H1 (cell line): ENCODE results near the gene HMCN1. TPM values are rescaled to one million over a fixed set of nuclear protein-coding genes. Genes with fewer than 3 reads are reported as not detected.

Experiments
- CTCF ChIA-PET: fragments of 300-600 bp; sonication (Branson Sonifier 250); formaldehyde crosslinking; loops from one replicate; lab custom pipeline; 2021; ENCODE audit not compliant: partially characterized antibody; lab: Charles Lee
- POLR2A ChIA-PET: fragments of 300-600 bp; sonication (Branson Sonifier 250); formaldehyde crosslinking; loops from one replicate; lab custom pipeline; 2021; ENCODE audit warnings: inconsistent platforms; ENCODE audit not compliant: partially characterized antibody; lab: Charles Lee
- DNase-seq, 2 experiments: peaks; one replicate each; pipeline versions ENCODE4 v3.0.0 to v3.0.0-alpha.2; 2010 to 2022; ENCODE audit warnings: low spot score in 2 of 2, low read depth in 1 of 2, mixed read lengths in 1 of 2
- FAIRE-seq: peaks from 2 replicates; lab custom pipeline; 2011; peaks lifted over from hg19 to GRCh38; lab: Jason Lieb, UNC
- H2AFZ ChIP-seq: 2 replicates; pipeline ENCODE4 v1.8.1; 2012; ENCODE audit warnings: low read length, inconsistent platforms
- H2AK5ac ChIP-seq: 2 replicates; pipeline ENCODE4 v1.6.1; 2013; ENCODE audit warnings: low read depth, low read length
- H2BK120ac ChIP-seq: replicated peaks from 2 replicates; pipeline ENCODE3; 2013; ENCODE audit warnings: low read depth, low read length, inconsistent platforms
- H2BK12ac ChIP-seq: 2 replicates; pipeline ENCODE4 v1.6.1; 2013; ENCODE audit warnings: low read depth, low read length
- H2BK15ac ChIP-seq: 2 replicates; pipeline ENCODE4 v1.6.1; 2013; ENCODE audit warnings: low read length
- H2BK20ac ChIP-seq: 2 replicates; pipeline ENCODE4 v1.6.1; 2013; ENCODE audit warnings: low read length
- H2BK5ac ChIP-seq: 2 replicates; pipeline ENCODE4 v1.6.1; 2013; ENCODE audit warnings: low read depth, low read length
- H3K14ac ChIP-seq: 2 replicates; pipeline ENCODE4 v1.6.1; 2013; ENCODE audit warnings: inconsistent platforms; ENCODE audit not compliant: insufficient read length
- H3K18ac ChIP-seq: 2 replicates; pipeline ENCODE4 v1.6.1; 2013; ENCODE audit warnings: low read length; ENCODE audit errors: extremely low read depth
- H3K23ac ChIP-seq: 2 replicates; pipeline ENCODE4 v1.6.1; 2013; ENCODE audit warnings: inconsistent platforms; ENCODE audit not compliant: insufficient read length
- H3K23me2 ChIP-seq: 2 replicates; pipeline ENCODE4 v1.6.1; 2013; ENCODE audit warnings: low read depth, low read length
- H3K27ac ChIP-seq: 2 replicates; pipeline ENCODE4 v1.6.1; 2011; ENCODE audit warnings: low read depth, low read length, inconsistent platforms
- H3K27me3 ChIP-seq, 4 experiments: replicated peaks in 1 of 4; 1 replicate in 1 of 4; 2 replicates in 3 of 4; pipeline versions ENCODE4 v1.6.1 to v1.8.1; 2011 to 2013; ENCODE audit warnings: low read length in 3 of 4, mild to moderate bottlenecking in 3 of 4, inconsistent platforms in 2 of 4, mixed read lengths in 2 of 4, moderate library complexity in 1 of 4; ENCODE audit not compliant: control insufficient read depth in 3 of 4, insufficient read depth in 3 of 4; ENCODE audit errors: extremely low read depth in 1 of 4
- H3K36me3 ChIP-seq, 4 experiments: 2 replicates each; pipeline versions ENCODE4 v1.6.1 to v1.8.1; 2011 to 2013; ENCODE audit warnings: mild to moderate bottlenecking in 4 of 4, low read length in 3 of 4, moderate library complexity in 2 of 4, control low read depth in 1 of 4, inconsistent platforms in 1 of 4; ENCODE audit not compliant: insufficient read depth in 4 of 4, control insufficient read depth in 2 of 4
- H3K4ac ChIP-seq: replicated peaks from 2 replicates; pipeline ENCODE3; 2013; ENCODE audit warnings: low read length, low read depth, mixed read lengths, inconsistent platforms; ENCODE audit not compliant: insufficient read length
- H3K4me1 ChIP-seq, 4 experiments: replicated peaks in 1 of 4; 1 replicate in 1 of 4; 2 replicates in 3 of 4; pipeline versions ENCODE4 v1.6.1 to v1.8.1; 2011 to 2013; ENCODE audit warnings: low read length in 3 of 4, inconsistent platforms in 2 of 4, mixed read lengths in 1 of 4; ENCODE audit not compliant: insufficient read depth in 4 of 4, control insufficient read depth in 3 of 4
- H3K4me2 ChIP-seq, 2 experiments: 2 replicates each; pipeline versions ENCODE4 v1.6.1 to v1.8.1; 2011 to 2013; ENCODE audit warnings: low read depth in 2 of 2, low read length in 2 of 2, control low read depth in 1 of 2, inconsistent platforms in 1 of 2, mild to moderate bottlenecking in 1 of 2; ENCODE audit not compliant: insufficient read depth in 1 of 2
- H3K4me3 ChIP-seq, 4 experiments: fragments of 200-600, 300-600 bp in 1 of 4; sonication (generic), shearing (Covaris generic), sonication (Bioruptor Twin) in 1 of 4; 2 replicates each; pipeline versions ENCODE4 v1.5.1 to v1.8.1; 2011 to 2016; ENCODE audit warnings: low read length in 4 of 4, low read depth in 3 of 4, control low read depth in 2 of 4, inconsistent platforms in 2 of 4, mild to moderate bottlenecking in 2 of 4, mixed read lengths in 1 of 4, moderate library complexity in 1 of 4; ENCODE audit not compliant: insufficient read depth in 2 of 4; ENCODE audit errors: extremely low read depth in 1 of 4
- H3K56ac ChIP-seq: replicated peaks from 2 replicates; pipeline ENCODE3; 2013; ENCODE audit warnings: low read depth, mild to moderate bottlenecking, mixed read lengths, low read length, inconsistent platforms; ENCODE audit not compliant: insufficient read length
- H3K79me1 ChIP-seq: 2 replicates; pipeline ENCODE4 v1.6.1; 2013; ENCODE audit warnings: low read depth, low read length, control low read depth
- H3K79me2 ChIP-seq, 2 experiments: 2 replicates each; pipeline versions ENCODE4 v1.6.1 to v1.8.1; 2012 to 2013; ENCODE audit warnings: low read length in 2 of 2, mild to moderate bottlenecking in 2 of 2, inconsistent platforms in 1 of 2; ENCODE audit not compliant: insufficient read depth in 2 of 2, control insufficient read depth in 1 of 2
- H3K9ac ChIP-seq, 4 experiments: replicated peaks in 1 of 4; 1 replicate in 1 of 4; 2 replicates in 3 of 4; pipeline versions ENCODE4 v1.6.1 to v1.8.1; 2011 to 2013; ENCODE audit warnings: low read depth in 3 of 4, low read length in 3 of 4, control low read depth in 2 of 4, mild to moderate bottlenecking in 2 of 4, moderate library complexity in 2 of 4, inconsistent platforms in 1 of 4; ENCODE audit errors: extremely low read depth in 1 of 4
- H3K9me3 ChIP-seq, 2 experiments: 2 replicates each; pipeline versions ENCODE4 v1.6.1 to v1.8.1; 2012 to 2013; ENCODE audit warnings: mild to moderate bottlenecking in 2 of 2, moderate library complexity in 2 of 2, control low read depth in 1 of 2, inconsistent platforms in 1 of 2, low read depth in 1 of 2, low read length in 1 of 2, mixed read lengths in 1 of 2; ENCODE audit not compliant: insufficient read depth in 2 of 2
- H4K20me1 ChIP-seq, 2 experiments: replicated peaks in 1 of 2; 2 replicates each; pipeline versions ENCODE3 to v1.8.1; 2011 to 2013; ENCODE audit warnings: inconsistent platforms in 2 of 2, low read length in 2 of 2, mild to moderate bottlenecking in 1 of 2; ENCODE audit not compliant: insufficient read depth in 2 of 2, control insufficient read depth in 1 of 2
- H4K5ac ChIP-seq: 2 replicates; pipeline ENCODE4 v1.6.1; 2013; ENCODE audit warnings: low read length, low read depth, mixed read lengths, inconsistent platforms; ENCODE audit not compliant: insufficient read length
- H4K8ac ChIP-seq: 2 replicates; pipeline ENCODE4 v1.8.0; 2013; ENCODE audit warnings: mild to moderate bottlenecking, moderate library complexity, low read length, inconsistent platforms; ENCODE audit not compliant: insufficient read depth; ENCODE audit errors: extremely low read depth
- H4K91ac ChIP-seq: replicated peaks from 2 replicates; pipeline ENCODE3; 2013; ENCODE audit warnings: low read length, mixed read lengths, inconsistent platforms; ENCODE audit not compliant: insufficient read length
- ASH2L ChIP-seq: fragments of 200-600, 300-600 bp; sonication (generic); IDR thresholded peaks from one replicate; pipeline ENCODE4 v1.7.1; 2017; ENCODE audit warnings: low read length
- BCL11A ChIP-seq, 2 experiments: IDR thresholded peaks; one replicate each; pipeline ENCODE4 v1.6.1; 2011; ENCODE audit warnings: low read depth in 2 of 2, low read length in 2 of 2, mild to moderate bottlenecking in 2 of 2
- BRCA1 ChIP-seq: IDR thresholded peaks from 2 replicates; pipeline ENCODE4 v1.6.1; 2012; ENCODE audit warnings: low read depth, low read length, improper control_type of control experiment
- CEBPB ChIP-seq: IDR thresholded peaks from 2 replicates; pipeline ENCODE4 v1.6.1; 2012; ENCODE audit warnings: low read depth, low read length
- CHD1 ChIP-seq: IDR thresholded peaks from 2 replicates; pipeline ENCODE4 v1.6.1; 2012; ENCODE audit warnings: low read depth, low read length, improper control_type of control experiment
- KDM1A ChIP-seq: fragments of 200-600, 300-600 bp; sonication (generic); IDR thresholded peaks from 2 replicates; pipeline ENCODE4 v1.7.1; 2016; ENCODE audit warnings: mild to moderate bottlenecking, low read length, borderline replicate concordance
- MAX ChIP-seq: IDR thresholded peaks from 2 replicates; pipeline ENCODE4 v1.6.1; 2012; ENCODE audit warnings: inconsistent platforms
- POLR2A ChIP-seq, 2 experiments: IDR thresholded peaks; 1 replicate in 1 of 2; 2 replicates in 1 of 2; pipeline ENCODE4 v1.6.1; 2011; ENCODE audit warnings: low read depth in 2 of 2, low read length in 2 of 2, mild to moderate bottlenecking in 2 of 2; ENCODE audit errors: control extremely low read depth in 1 of 2
- RNF2 ChIP-seq: fragments of 200-900, 300-1000 bp; sonication (generic); IDR thresholded peaks from 2 replicates; pipeline ENCODE4 v1.7.1; 2016; ENCODE audit warnings: borderline replicate concordance, low read depth, mild to moderate bottlenecking, antibody characterized with exemption, low read length; ENCODE audit not compliant: poor library complexity, severe bottlenecking; ENCODE audit errors: missing control alignments
- SP4 ChIP-seq: IDR thresholded peaks from 2 replicates; pipeline ENCODE4 v1.6.1; 2012; ENCODE audit warnings: low read length, inconsistent platforms
- SRF ChIP-seq: IDR thresholded peaks from 2 replicates; pipeline ENCODE4 v1.6.1; 2011; ENCODE audit warnings: mild to moderate bottlenecking, low read depth, low read length, moderate library complexity
- TAF7 ChIP-seq: optimal IDR thresholded peaks from 2 replicates; pipeline ENCODE3; 2011; ENCODE audit warnings: low read depth, mild to moderate bottlenecking, inconsistent platforms, low read length, moderate library complexity, borderline replicate concordance
- polyA plus RNA-seq, 7 experiments: library from polyadenylated mRNA; depleted of rRNA in 3 of 7; stranded (reverse) in 5 of 7; unstranded in 2 of 7; fragments of >200 nt in 5 of 7; fragments of 200-250 nt in 2 of 7; gene quantifications; 1 replicate in 5 of 7; 2 replicates in 1 of 7; 4 replicates in 1 of 7; pipeline versions ENCODE4 v1.2.1 to v1.2.3, GENCODE V29; 2011 to 2013; ENCODE audit warnings: missing spikeins in 2 of 7, mixed read lengths in 2 of 7
- total RNA-seq: library from RNA; stranded (reverse); fragmentation: NEBNext Ultra II Directional; extraction: Animal tissue kit (Norgen Biotek cat#: 25700); gene quantifications from 2 replicates; pipeline ENCODE4 v1.2.1, GENCODE V29; 2021

The HMCN1 gene
- total and polyA plus RNA-seq, 2 of the 8 experiments (the other 6 are each of a cell fraction or from before 2014, with no cell fraction given) = 13.8 to 14.6 TPM

GRCh38 chr1:185969028-185969427 lies 234.8 kb downstream of the HMCN1 start (continued):
- TF ChIP-seq SP4 = no peak

GRCh38 chr1:185969524-185969991 lies 235.4 kb downstream of the HMCN1 start:
- no peak overlapping the region for H2AK5ac ChIP-seq
- H3K23ac ChIP-seq = no peak overlapping the region
- no peak overlapping the region for H4K5ac ChIP-seq
- H2BK20ac ChIP-seq = no peak overlapping the region
- no peak overlapping the region for H3K4ac ChIP-seq
- no peak overlapping the region for H2BK5ac ChIP-seq
- no peaks in the 10 kb centered on the region for H3K23me2 ChIP-seq
- H3K14ac ChIP-seq = no peak overlapping the region
- no peaks in the 10 kb centered on the region for H3K79me2 ChIP-seq
- ChIA-PET POLR2A (no interaction called here), CTCF (interaction anchor here (1.1 to 1.2 kb wide), 2 partner anchors 26 to 50 kb away, joined by 3 read pairs; no protein-coding TSS in a partner anchor)
- H2BK120ac ChIP-seq = no peak overlapping the region
- H2BK12ac ChIP-seq = no peak overlapping the region
- H3K18ac ChIP-seq = no peak overlapping the region
- no peaks in the 10 kb centered on the region for H3K36me3 ChIP-seq
- no peak overlapping the region for H2AFZ ChIP-seq
- no peak overlapping the region for H2BK15ac ChIP-seq
- H3K79me1 ChIP-seq = no peaks in the 10 kb centered on the region
- H3K4me1 ChIP-seq = peaks cover 0 to 3% (median 0%) of the 10 kb centered on the region in 4 experiments; a peak in 1 of 7 replicates
- H3K4me3 ChIP-seq = no peak overlapping the region
- H3K9ac ChIP-seq = no peak overlapping the region
- no peaks in the 10 kb centered on the region for H3K27me3 ChIP-seq
- no peak overlapping the region for H3K56ac ChIP-seq
- no peak overlapping the region for H3K4me2 ChIP-seq
- no peak overlapping the region for H4K8ac ChIP-seq
- TF ChIP-seq BRCA1 = no peak
- TF ChIP-seq MAX = no peak
- TF ChIP-seq ASH2L = no peak
- no peak for TF ChIP-seq SRF
- no peak for TF ChIP-seq KDM1A
- TF ChIP-seq TAF7 = no peak
- TF ChIP-seq SP4 = no peak
- TF ChIP-seq CHD1 = no peak
- TF ChIP-seq POLR2A (IDR thresholded peaks at IDR 0.05; ENCODE audit: control extremely low read depth in 1 of 2, low read depth in 2 of 2, low read length in 2 of 2) = no peak
- TF ChIP-seq CEBPB = no peak
- no peak for TF ChIP-seq RNF2
- TF ChIP-seq BCL11A (IDR thresholded peaks at IDR 0.05; ENCODE audit: low read depth in 2 of 2, low read length in 2 of 2) = no peak
- H4K91ac ChIP-seq = no peak overlapping the region
- no peak overlapping the region for H3K27ac ChIP-seq
- FAIRE-seq (no peak), DNase-seq (no peak)
- H4K20me1 ChIP-seq = no peaks in the 10 kb centered on the region
- no peaks in the 10 kb centered on the region for H3K9me3 ChIP-seq
